ENCODE data around the gene DHX8. TPM values are rescaled to one million over a fixed set of nuclear protein-coding genes. Genes with fewer than 3 reads are reported as not detected.

The DHX8 gene
- total RNA-seq, 6 experiments from 2014 or later, result 14.1 to 18.6 (median 17.5) TPM

- Histone ChIP-seq H3K4me1 (no peaks in the 10 kb centered on the region), H3K27me3 (no peaks in the 10 kb centered on the region), H3K9me3 (no peaks in the 10 kb centered on the region), H3K4me3 (no peak overlapping the region), H3K36me3 (no peaks in the 10 kb centered on the region), H3K27ac (no peak overlapping the region)
- 70% methylated on average over 11 of the region's 13 CpGs for WGBS (ENCODE audit: insufficient coverage, low coverage, low lambda C conversion rate, missing lambda C conversion rate)
- DNase-seq (no peak), ATAC-seq (no peak)
- intact Hi-C loops (cut with DNase I), result loop anchor here in 1 of 2 donors (10.0 kb wide), 1 partner anchor 180 kb away; the partner anchor contains the start of gene SOST
- no peak for TF ChIP-seq POLR2A (IDR thresholded peaks at IDR 0.05)
- TF ChIP-seq CTCF (IDR thresholded peaks at IDR 0.05), result no peak
Measured at GRCh38 chr17:43574348-43574747, 90.6 kb downstream of the DHX8 start.

DNA sequence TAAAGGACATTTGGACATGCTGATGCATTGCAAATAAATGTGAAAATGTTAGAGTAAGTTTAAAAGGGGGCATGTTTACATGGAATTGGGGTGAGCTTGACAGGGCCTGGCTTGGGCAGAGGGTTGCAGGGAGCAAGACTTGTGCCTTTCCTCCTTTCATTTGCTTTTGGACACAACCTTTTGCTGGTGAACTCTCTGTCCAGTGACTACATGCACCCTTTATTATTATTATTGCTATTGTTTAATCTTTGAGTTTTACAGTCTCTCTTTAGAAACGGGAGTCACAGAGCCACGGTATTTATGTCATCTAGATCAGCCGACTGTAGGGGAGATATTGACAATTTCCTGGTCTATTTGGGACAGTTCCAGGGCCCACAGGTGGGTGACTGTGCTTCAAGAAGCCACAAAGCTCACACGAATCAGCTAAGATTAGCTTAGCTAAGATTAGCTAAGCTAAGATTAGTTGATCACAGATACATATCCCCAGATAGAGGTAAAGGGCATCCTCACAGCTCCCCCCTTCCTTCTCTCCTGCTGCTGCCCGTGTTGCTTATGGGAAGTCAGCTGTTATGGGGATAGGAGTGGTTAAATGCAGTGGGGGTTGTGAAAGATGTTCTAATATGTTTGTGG, 91.2 kb downstream of the DHX8 start:
- WGBS (ENCODE audit: insufficient coverage, low coverage, low lambda C conversion rate, missing lambda C conversion rate), result 15% methylated on average over 4 of the region's 5 CpGs
- intact Hi-C loops (cut with DNase I), result loop anchor here in 1 of 2 donors (10.0 kb wide), 1 partner anchor 180 kb away; the partner anchor contains the start of gene SOST
- no peak for TF ChIP-seq POLR2A (IDR thresholded peaks at IDR 0.05)
- TF ChIP-seq CTCF (IDR thresholded peaks at IDR 0.05), result no peak

More for the DNA sequence above, 91.2 kb downstream of the DHX8 start:
- Histone ChIP-seq H3K36me3 (no peaks in the 10 kb centered on the region), H3K9me3 (no peaks in the 10 kb centered on the region), H3K4me1 (no peaks in the 10 kb centered on the region), H3K27ac (no peak overlapping the region), H3K27me3 (no peaks in the 10 kb centered on the region), H3K4me3 (no peak overlapping the region)
- no peak for DNase-seq
- no peak for ATAC-seq

MicroRNA genes within 50 kb of the gene (microRNA counts, 767-probe panel; counts per million panel counts)
- microRNA hsa-miR-2117, result 237 counts per million

Small RNA genes lying within 50 kb of the gene (small RNA-seq; reads per million reads assigned to genes)
- gene RNU6-406P (0 reads per million in 2 experiments), gene RNU6-971P (0 reads per million in 2 experiments)

Other genes with a start within 250 kb of the DHX8 start
- 1,000 to 10,000 TPM in 3 of 6 experiments, 100 to 1,000 TPM in 1, not detected in 2; 626 to 4,576 (median 3,287) TPM for gene RNU2-1, start 250.0 kb upstream of the DHX8 start, total RNA-seq
- 10 to 100 TPM; 10.9 to 31.8 (median 13.2) TPM for gene ARL4D, start 85.0 kb upstream of the DHX8 start, total RNA-seq
- gene ETV4, start 62.4 kb downstream of the DHX8 start, total RNA-seq, result 1 to 10 TPM in 1 of 6 experiments, under 1 TPM in 4, not detected in 1; 0.42 to 1.4 (median 0.80) TPM
- gene MEOX1, start 177.9 kb downstream of the DHX8 start, total RNA-seq, result under 1 TPM in 1 of 6 experiments, not detected in 5; 0.11 TPM